HG03196 (cell line): ENCODE measurements around the gene KIAA0040.

Experiments used
- ATAC-seq: cut with Tn5 transposase; IDR thresholded peaks from one replicate; pipeline ENCODE4 v1.9.1; 2021; ENCODE audit not compliant: unreplicated experiment

KIAA0040 gene

DNA sequence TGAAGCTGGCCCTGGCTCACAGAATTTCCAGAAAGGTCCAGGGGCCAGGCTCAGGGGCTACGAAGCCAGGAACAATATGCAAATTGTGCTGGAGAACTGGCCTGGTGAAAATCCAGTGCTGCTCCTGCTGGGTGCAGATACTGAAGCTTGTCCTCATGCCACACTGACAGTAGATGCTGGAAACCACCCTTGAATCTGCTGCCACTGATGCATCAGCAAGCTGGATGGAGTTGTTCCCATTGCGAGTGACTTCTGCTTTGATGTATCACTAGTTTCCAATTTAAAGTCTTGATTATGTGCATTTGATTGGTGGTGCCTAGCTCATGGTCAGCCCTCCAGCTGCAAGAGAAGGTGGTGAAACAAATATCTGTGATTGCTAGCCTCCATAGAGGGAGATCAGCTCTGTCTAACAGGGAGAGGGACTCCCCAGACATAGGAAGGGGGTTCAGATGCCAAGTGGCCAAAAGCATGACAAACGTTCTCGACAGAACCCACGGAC is 11.0 kb upstream of the KIAA0040 start:
- no peak for ATAC-seq

GRCh38 chr1:175200678-175201521 is 8.3 kb upstream of the KIAA0040 start:
- no peak for ATAC-seq

- ATAC-seq = no peak
These were observed 5.8 kb upstream of the KIAA0040 start for GRCh38 chr1:175198332-175198731.

GRCh38 chr1:175197531-175197930 is 5.0 kb upstream of the KIAA0040 start:
- no peak for ATAC-seq

DNA sequence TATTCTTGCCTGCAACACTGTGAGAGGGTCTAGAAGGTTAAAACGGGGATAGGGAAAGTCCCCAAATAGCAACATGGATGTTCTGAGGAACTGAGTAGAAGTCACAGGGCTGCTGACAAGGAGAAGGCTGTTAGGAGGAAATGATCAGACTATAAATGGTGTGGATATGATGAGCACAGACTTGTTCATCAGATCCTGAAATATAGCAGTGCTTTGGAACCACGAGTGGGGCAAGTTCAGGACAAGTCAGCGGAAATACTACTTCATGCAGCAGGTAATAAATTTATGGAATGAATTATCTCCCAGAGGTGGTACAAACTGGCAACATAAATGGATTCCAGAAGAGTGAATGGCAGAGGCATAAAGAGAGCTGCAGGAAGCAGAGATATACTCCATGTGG is 3.2 kb upstream of the KIAA0040 start:
- ATAC-seq = no peak

GRCh38 chr1:175195281-175195680 is 2.7 kb upstream of the KIAA0040 start:
- ATAC-seq = no peak

DNA sequence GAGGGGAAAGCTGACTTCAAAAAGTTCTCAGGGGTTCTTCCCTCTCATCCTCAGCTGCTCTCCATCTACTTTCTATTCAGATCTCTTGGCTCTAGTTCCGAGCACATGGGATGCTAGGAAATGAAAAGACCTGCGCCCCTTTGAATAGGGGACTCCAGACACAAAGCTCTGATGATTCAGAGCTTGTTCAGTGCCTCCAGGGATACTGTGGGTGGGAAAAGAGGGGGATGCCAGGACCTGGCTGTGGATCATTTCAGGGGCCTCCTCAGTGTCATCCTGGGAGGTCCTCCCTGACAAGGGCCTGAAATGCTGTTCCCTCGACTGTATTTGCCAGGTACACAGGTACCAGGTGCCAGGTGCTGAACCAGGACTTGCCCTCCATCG is 943 bp upstream of the KIAA0040 start:
- ATAC-seq = no peak

- ATAC-seq = no peak
These were observed 406 bp downstream of the KIAA0040 start for GRCh38 chr1:175192111-175192629.

DNA sequence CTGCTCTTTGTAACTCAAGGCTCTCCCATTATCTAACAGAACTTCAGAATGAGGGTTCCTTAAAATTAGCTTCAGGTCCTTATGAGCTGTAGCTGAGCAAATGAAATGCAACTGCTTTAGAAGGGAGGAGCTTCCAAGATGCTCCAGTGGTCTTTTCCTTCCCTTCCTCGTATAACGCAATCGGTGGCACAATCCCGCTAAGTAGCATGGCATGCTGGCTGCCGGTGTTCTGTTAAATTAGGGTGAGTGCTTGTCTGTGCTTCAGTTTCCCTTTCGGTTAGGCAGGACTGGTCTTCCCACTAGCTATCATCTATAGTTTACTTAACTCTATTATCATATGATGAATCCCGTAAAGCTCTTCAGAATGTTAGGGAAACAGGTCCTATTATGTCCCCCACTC is 917 bp downstream of the KIAA0040 start:
- ATAC-seq = no peak

GRCh38 chr1:175188936-175189335 is 3.6 kb downstream of the KIAA0040 start:
- ATAC-seq = peak; percentile 57

DNA sequence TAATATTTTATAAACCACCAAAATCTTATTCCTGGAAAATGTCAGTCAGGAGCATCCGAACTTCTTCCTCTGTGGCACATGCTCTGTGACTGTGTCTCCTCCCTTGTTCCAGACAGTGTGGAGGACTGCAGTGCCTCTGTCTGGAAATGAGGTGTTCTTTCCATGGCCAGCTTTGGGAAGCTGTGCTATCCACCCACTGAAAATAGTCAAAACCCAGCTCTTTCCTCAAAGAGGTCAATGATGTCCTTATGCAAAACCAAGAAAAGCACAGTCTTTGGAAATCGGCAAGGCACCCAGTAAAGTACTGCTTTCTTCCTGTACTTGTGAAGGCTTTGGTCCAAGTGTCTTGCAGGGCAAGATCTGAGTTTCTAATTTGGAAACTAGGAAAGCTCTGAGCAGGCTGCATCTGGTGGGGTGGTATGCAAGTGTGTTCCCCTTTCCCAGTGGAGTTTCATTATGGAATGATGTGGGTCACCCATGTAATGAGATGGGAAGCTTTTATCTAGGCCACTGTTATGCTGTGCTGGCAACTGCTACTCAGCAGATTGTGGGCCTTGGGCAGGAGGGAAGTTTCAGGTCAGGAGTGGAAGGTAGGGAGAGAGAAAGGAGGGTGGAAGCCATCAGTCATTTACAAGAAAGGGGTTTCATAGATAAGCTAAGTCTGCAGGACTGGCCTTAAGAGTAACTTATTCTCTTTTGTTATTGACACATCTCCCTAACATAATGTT is 6.0 kb downstream of the KIAA0040 start:
- ATAC-seq = no peak

DNA sequence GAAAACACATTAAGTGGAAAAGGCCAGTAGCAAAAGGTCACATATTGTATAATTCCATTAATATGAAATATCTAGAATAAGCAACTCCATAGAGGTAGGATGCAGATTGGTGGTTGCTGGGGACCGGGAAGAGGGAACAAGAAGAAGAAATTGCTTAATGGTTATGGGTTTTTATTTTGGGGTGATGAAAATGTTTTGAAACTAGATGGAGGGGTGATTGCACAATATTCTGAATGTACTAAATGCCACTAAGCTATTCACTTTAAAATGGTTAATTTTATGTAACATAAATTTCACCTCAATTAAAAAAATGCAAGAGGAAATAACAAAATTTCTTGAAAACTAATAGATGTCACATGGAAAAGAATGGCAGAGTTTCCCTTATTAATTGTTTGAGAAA is 6.7 kb downstream of the KIAA0040 start:
- ATAC-seq = no peak

DNA sequence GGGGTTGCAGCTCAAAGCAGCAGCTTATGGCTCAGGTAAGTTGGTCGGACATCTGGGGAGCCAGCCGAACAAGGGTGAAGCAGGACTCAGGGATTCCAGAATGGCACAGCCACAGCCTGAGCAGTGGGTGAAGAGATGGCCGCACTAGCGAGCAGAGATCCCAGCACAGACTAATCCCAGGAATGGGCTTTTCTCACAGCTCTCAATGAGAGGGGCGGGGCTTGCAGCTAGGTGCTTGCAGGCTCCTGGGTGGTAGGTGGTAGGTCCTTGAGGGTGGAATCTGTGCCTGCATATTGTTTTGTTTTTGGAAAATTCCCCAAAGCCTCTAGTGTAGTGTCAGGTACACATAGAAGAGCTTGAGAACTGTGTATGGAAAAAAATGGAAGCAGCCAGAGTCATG is 9.0 kb downstream of the KIAA0040 start:
- no peak for ATAC-seq

DNA sequence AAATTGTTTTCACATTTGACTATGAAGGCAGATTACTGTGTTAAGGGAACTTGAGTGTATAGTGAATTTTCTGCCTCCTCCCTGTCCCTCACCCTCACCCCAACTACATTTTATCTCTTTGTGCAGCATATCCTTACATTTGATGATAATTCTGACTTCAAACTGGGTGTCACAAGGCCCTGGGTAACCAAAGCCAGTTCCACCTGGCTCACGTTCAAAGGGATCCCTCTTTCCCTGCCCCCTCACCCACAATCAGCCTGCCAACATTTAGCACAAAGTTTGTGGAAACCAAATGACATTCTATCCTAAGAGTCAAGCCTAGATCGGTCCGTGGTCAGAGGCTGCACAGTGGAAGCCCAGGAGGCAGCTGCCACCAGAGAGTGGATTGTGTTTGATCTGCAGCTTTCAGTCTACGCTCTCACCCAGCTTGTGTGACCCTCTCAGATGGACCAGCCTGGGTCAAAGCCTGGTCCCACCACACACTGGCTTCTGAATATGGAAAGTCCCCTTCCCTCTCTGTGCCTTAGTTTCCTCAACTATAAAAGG is 10.3 kb downstream of the KIAA0040 start:
- ATAC-seq = no peak

DNA sequence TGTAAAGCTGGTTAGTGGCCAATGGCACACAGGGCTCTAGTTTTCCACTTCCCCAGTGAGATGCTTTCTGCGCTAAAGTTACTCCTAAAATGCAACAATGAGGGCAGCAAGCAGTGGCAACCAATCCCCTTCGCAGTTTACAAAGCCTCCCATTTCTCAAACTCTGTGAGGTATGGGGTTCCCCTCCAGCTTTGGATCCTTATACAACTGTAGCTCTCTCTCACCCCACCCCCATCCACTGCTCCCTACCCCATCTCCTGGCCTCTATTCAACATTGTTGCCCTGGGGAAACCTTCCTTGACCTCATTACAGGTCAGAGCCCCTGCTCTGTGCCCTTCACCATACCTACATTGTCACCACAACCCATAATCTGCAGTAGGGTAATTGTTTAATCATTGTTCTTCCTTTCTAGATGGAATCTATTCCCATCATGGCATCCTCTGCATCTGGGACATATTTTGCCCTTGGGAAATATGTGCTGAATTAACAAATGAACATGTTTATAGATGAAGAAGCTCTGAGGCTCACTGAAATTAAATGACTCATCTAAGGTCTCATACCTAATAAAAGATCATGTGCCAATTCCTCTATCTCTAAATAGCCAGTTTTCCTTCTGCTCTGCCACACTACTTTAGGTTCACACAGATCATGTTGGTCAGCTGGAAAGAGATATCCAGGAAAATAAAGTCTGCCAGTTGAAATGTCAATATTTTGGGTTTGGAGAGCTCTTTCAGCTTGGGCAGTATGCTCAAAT is 12.6 kb downstream of the KIAA0040 start:
- ATAC-seq = no peak

DNA sequence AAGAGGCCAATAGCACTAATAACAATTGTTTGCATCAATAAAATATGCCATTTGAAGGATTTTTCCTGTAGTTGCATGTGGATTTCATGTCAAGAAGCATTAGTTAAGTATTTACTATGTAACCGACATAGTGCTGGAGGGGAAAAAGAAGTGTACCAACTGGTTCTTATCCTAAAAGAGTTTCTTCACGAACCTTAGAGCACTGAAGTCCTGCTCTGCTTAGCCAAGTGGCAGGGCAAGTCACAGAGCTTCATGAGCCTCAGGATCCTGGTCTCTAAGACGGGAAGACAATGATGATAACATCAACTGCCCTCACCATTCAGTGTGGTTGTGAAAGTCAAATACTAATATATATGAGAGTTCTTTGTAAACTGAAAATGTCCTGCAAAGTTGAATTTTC is 14.1 kb downstream of the KIAA0040 start:
- ATAC-seq = no peak

GRCh38 chr1:175178056-175178455 is 14.5 kb downstream of the KIAA0040 start:
- no peak for ATAC-seq

GRCh38 chr1:175176246-175176645 is 16.3 kb downstream of the KIAA0040 start:
- ATAC-seq = no peak

DNA sequence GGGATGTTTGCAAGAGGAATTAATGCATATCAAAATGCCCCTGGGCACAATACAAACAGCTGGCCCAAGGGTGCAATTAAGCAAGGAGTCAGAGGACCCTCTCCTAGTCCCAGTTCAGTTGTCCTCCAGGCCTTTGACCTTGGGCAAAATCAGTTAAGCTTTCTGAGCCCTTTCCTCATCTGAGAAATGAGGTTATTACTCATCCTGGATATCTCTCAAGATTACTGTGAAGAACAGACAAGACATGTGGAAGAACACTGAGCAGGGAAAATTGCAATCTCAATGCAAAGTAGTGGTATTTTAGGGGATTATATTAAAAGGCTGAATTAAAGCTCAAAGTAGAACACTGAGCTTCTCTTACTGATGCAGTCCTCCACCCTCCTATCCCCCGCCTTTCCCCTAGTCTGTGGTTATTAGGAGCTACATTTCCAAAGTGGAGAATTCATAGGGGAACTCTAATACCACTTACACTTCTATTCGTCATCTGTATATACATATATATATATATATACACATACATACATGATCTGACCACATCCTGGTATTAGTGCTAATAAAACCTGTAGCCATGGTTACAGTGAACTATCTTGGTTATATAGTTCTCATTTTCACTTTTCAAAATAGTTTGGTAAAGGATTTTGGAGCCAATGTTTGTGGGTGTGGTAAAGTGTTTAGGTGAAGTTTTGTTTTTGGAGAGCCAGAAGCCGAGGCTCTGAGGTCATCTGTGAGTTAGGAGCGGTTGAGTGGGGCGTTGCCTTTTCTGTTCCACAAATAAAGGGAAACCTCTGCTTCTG is 18.1 kb downstream of the KIAA0040 start:
- peak; percentile 69 for ATAC-seq

DNA sequence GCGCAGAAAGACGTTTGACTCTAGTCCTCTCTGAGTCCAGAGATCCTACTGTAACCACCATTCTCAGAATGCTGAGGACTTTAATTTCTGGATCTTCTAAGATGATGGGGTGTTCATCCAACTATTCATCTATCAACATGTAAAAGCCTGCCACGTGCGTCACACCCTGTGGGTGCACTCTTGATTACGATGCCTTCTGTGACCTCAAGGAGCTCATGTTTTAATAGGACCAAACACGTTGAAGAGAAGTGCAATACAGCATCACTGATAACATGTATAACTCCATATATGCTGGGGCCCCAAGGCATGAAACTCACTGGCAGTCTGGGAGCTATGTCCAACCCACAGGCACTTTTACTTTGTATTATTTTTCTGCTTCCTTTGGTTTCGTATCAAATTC is 19.0 kb downstream of the KIAA0040 start:
- no peak for ATAC-seq
